Measurements from ENCODE around the gene PHAF1. TPM values are rescaled to one million over a fixed set of nuclear protein-coding genes. Genes with fewer than 3 reads are reported as not detected.

The PHAF1 gene
- total RNA-seq, 1 experiment from 2014 or later, result 19.2 TPM

- H3K79me2 ChIP-seq (ENCODE audit: insufficient read depth, low read length), result peaks cover 16% of the 10 kb centered on the region
- H3K9me2 ChIP-seq (ENCODE audit: insufficient read depth), result no peaks in the 10 kb centered on the region
- ATAC-seq (no peak), DNase-seq (ENCODE audit: low read depth, low spot score) (no peak)
- no peaks in the 10 kb centered on the region for H4K20me1 ChIP-seq (ENCODE audit: insufficient read depth)
- no peaks in the 10 kb centered on the region for H3K27me3 ChIP-seq (ENCODE audit: insufficient read depth, low read length)
- H3K36me3 ChIP-seq (ENCODE audit: control insufficient read depth in 1 of 2, insufficient read depth in 2 of 2, low read length in 2 of 2), result no peaks in the 10 kb centered on the region; a peak in 1 of 4 replicates
- no TSS peak for BruUV-seq (replicated peaks)
- no peak overlapping the region for H2AFZ ChIP-seq (ENCODE audit: low read depth, low read length, poor library complexity, severe bottlenecking)
- intact Hi-C loops (cut with micrococcal nuclease), result no loop called here
- POLR2A ChIA-PET, result no interaction called here
- no peaks in the 10 kb centered on the region for H3K9me3 ChIP-seq (ENCODE audit: control insufficient read depth in 1 of 2, insufficient read depth in 1 of 2, low read depth in 1 of 2, low read length in 2 of 2)
- RAD21 ChIA-PET (ENCODE audit: low non-redundant PET in 1 of 2, low total read pairs in 2 of 2, uncharacterized antibody in 2 of 2, unreplicated experiment in 2 of 2), result no interaction called here
- H3K9ac ChIP-seq (ENCODE audit: low read length), result no peak overlapping the region
- H3K4me1 ChIP-seq (ENCODE audit: control insufficient read depth in 1 of 2, insufficient read depth in 2 of 2, low read length in 2 of 2), result peaks cover 13 to 41% of the 10 kb centered on the region in 2 experiments; a peak in 3 of 4 replicates
- H3K27ac ChIP-seq (ENCODE audit: low read depth, low read length), result no peak overlapping the region
- CTCF ChIA-PET, result interaction anchor here (1.2 kb wide), 1 partner anchor 12 kb away, joined by 3 read pairs; the partner anchor contains the start of gene ELMO3
- H3K4me3 ChIP-seq (replicated peaks in 1 of 2; ENCODE audit: low read depth in 1 of 2, low read length in 2 of 2), result no peak overlapping the region
- TF ChIP-seq CEBPB (IDR thresholded peaks at IDR 0.05; ENCODE audit: low read depth) (no peak), SRF (IDR thresholded peaks at IDR 0.05; ENCODE audit: low read depth) (no peak), ZNF274 (IDR thresholded peaks at IDR 0.05; ENCODE audit: low read depth, low read length) (no peak), EZH2 (IDR thresholded peaks at IDR 0.05) (no peak), JUND (IDR thresholded peaks at IDR 0.05) (no peak), CBX3 (IDR thresholded peaks at IDR 0.05; ENCODE audit: low read depth) (no peak), CTCF (IDR thresholded peaks at IDR 0.05 in 2 of 3, conservative IDR thresholded peaks at IDR 0.05 in 1 of 3; ENCODE audit: borderline replicate concordance in 1 of 3, insufficient read depth in 1 of 3, low read depth in 2 of 3, low read length in 2 of 3) (no peak), ZBTB33 (IDR thresholded peaks at IDR 0.05; ENCODE audit: extremely low read depth, insufficient replicate concordance, low read length) (no peak), POLR2AphosphoS5 (IDR thresholded peaks at IDR 0.05; ENCODE audit: low read depth, low read length) (no peak), FOSL1 (IDR thresholded peaks at IDR 0.05; ENCODE audit: low read depth) (no peak), ELF1 (IDR thresholded peaks at IDR 0.05; ENCODE audit: borderline replicate concordance, low read depth) (no peak), EGR1 (IDR thresholded peaks at IDR 0.05; ENCODE audit: low read depth) (no peak), RAD21 (IDR thresholded peaks at IDR 0.05; ENCODE audit: low read depth) (no peak), SP1 (IDR thresholded peaks at IDR 0.05; ENCODE audit: low read depth) (no peak), TCF7L2 (IDR thresholded peaks at IDR 0.05; ENCODE audit: borderline replicate concordance, extremely low read depth, insufficient read depth, insufficient read length) (no peak), POLR2A (IDR thresholded peaks at IDR 0.05; ENCODE audit: borderline replicate concordance, extremely low read depth, insufficient read depth, insufficient read length) (no peak), REST (IDR thresholded peaks at IDR 0.05; ENCODE audit: low read depth) (no peak), SIN3A (IDR thresholded peaks at IDR 0.05; ENCODE audit: low read depth) (no peak), YY1 (IDR thresholded peaks at IDR 0.05; ENCODE audit: extremely low read depth, insufficient replicate concordance, low read depth, low read length) (no peak)
- no peak overlapping the region for H3K4me2 ChIP-seq (ENCODE audit: low read length)
Measured at GRCh38 chr16:67187175-67187890, 77.6 kb downstream of the PHAF1 start.
